IPS DF 6.9 (cell line): ENCODE measurements around the gene WHAMM.
A peak's percentile ranks its signal among the peaks of the same experiment; 100 is the strongest.
"Not testable (repeated sequence)": the region's sequence is repeated elsewhere in the genome, so short reads cannot be mapped to it uniquely, and the experiment has no call there.

ENCODE experiments used
- DNase-seq: peaks from one replicate; pipeline ENCODE4 v3.0.0-alpha.2; 2013; ENCODE audit warnings: low read depth, low spot score
- H3K27ac ChIP-seq: one replicate; pipeline ENCODE4 v1.5.1; 2013; ENCODE audit warnings: low read length, control low read depth
- H3K27me3 ChIP-seq: 2 replicates; pipeline ENCODE4 v1.6.1; 2013; ENCODE audit warnings: mild to moderate bottlenecking, low read length; ENCODE audit not compliant: control insufficient read depth, insufficient read depth
- H3K36me3 ChIP-seq: 2 replicates; pipeline ENCODE4 v1.6.1; 2013; ENCODE audit warnings: low read length; ENCODE audit not compliant: control insufficient read depth, insufficient read depth
- H3K4me1 ChIP-seq: 2 replicates; pipeline ENCODE4 v1.6.1; 2013; ENCODE audit warnings: low read length; ENCODE audit not compliant: control insufficient read depth, insufficient read depth
- H3K4me3 ChIP-seq: 2 replicates; pipeline ENCODE4 v1.5.1; 2013; ENCODE audit warnings: mild to moderate bottlenecking, low read length
- H3K9me3 ChIP-seq: 2 replicates; pipeline ENCODE4 v1.6.1; 2013; ENCODE audit warnings: low read length, inconsistent platforms; ENCODE audit not compliant: control insufficient read depth, insufficient read depth
- WGBS: extraction: QIAGEN DNeasy Blood & Tissue Kit; methylation state at CpG from one replicate; pipeline ENCODE4 v1.1.7; 2013; ENCODE audit warnings: mixed read lengths, missing lambda C conversion rate; ENCODE audit not compliant: insufficient read length, insufficient coverage; 5-methylcytosine and 5-hydroxymethylcytosine counted together

The WHAMM gene

GRCh38 chr15:82803793-82804574, 5.4 kb upstream of the WHAMM start:
- no peak overlapping the region for H3K4me3 ChIP-seq
- no CpG with 5 or more reads among the region's 2 CpGs for WGBS
- no peaks in the 10 kb centered on the region for H3K36me3 ChIP-seq
- no peaks in the 10 kb centered on the region for H3K4me1 ChIP-seq
- H3K27me3 ChIP-seq, result no peaks in the 10 kb centered on the region
- no peaks in the 10 kb centered on the region for H3K9me3 ChIP-seq
- no peak for DNase-seq
- no peak overlapping the region for H3K27ac ChIP-seq

GRCh38 chr15:82804575-82804949, 4.9 kb upstream of the WHAMM start:
- H3K9me3 ChIP-seq, result no peaks in the 10 kb centered on the region
- no peak overlapping the region for H3K27ac ChIP-seq
- H3K4me1 ChIP-seq, result no peaks in the 10 kb centered on the region
- no peaks in the 10 kb centered on the region for H3K36me3 ChIP-seq
- DNase-seq, result no peak
- no peaks in the 10 kb centered on the region for H3K27me3 ChIP-seq
- WGBS, result no CpG with 5 or more reads among the region's 1 CpG
- no peak overlapping the region for H3K4me3 ChIP-seq

DNA sequence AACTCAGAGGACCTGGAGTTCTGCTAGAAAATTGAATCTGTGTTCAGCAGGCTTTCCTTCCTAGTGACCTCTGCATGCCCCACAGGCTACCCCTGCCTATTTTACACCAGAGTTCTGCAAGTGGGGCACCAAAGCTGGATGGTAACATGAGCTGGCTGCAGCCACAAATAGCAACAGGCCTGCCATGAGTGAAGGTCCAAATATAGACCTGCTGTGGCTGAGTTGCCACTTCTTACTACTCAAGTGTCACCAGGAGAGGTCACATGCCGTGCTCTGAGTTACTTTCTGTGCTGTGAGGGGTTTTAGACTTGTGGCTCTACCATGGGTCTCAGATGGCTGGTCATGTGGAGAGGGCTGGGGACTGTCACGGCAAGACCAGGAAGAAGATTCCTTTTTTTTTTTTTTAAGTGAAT, 3.4 kb upstream of the WHAMM start, which contains the start of gene FSD2:
FSD2 (minus strand) TSS at position 76 of the 413 bp plus-strand sequence. CDS start 18,679 bp downstream, outside the sequence.
- Histone ChIP-seq H3K4me1 (no peaks in the 10 kb centered on the region), H3K4me3 (no peak within 1 kb of the TSS), H3K9me3 (no peaks in the 10 kb centered on the region), H3K36me3 (no peaks in the 10 kb centered on the region), H3K27ac (no peak within 1 kb of the TSS), H3K27me3 (no peaks in the 10 kb centered on the region)
- DNase-seq, result no peak
- no CpG with 5 or more reads among the region's 2 CpGs for WGBS

DNA sequence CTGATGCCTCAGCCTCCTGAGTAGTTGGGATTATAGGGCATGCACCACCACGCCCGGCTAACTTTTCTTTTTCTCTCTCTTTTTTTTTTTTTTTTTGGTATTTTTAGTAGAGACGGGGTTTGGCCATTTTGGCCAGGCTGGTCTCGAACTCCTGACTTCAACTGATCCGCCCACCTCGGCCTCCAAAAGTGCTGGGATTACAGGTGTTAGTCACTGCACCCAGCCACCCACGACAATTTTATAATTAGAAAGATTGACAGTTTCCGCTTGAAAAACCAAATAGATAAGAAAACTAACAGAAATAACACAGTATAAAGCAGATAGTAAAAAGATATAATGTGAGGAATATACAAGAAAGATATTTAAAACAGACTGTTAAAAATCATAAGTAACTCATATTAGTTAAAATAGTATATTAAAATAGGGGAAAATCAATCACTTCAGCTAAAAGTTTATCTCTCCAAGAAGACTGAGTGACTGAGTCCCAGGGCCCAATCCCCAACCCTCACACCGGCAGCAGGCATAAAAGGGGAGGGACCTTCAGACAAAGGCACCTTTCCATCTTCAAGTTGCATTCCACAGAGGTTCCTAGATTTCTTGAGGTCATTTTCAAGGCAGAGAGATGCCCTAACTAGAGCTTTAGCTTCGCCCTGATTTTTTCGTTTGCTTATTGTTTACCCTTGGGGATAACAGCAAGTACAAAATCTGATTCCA, 1.4 kb upstream of the WHAMM start:
- H3K36me3 ChIP-seq, result no peaks in the 10 kb centered on the region
- no CpG with 5 or more reads among the region's 11 CpGs for WGBS
- no peak overlapping the region for H3K4me3 ChIP-seq
- no peak for DNase-seq
- no peaks in the 10 kb centered on the region for H3K4me1 ChIP-seq
- no peak overlapping the region for H3K27ac ChIP-seq
- H3K27me3 ChIP-seq, result no peaks in the 10 kb centered on the region
- H3K9me3 ChIP-seq, result no peaks in the 10 kb centered on the region

DNA sequence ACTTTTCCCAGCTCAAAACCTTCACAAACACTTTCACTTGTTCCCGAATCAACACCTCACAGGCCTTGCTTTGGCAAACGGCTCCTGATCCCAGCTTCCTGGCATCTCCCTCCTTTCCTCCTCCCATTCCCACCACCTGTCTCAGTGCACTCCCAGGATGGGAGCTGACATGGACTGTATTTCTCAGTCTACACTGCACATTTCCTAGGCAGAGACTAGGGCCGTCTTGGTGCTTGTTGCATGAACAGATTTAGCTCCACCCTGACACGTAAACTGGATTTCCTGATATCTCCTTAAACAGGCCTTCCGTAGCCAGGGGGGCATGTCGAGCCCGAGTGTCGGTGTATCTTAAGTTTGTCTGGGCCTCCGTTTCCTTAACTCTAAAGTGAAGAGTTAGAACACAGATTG, 790 bp upstream of the WHAMM start:
- H3K9me3 ChIP-seq, result no peaks in the 10 kb centered on the region
- H3K36me3 ChIP-seq, result no peaks in the 10 kb centered on the region
- H3K27ac ChIP-seq, result no peak overlapping the region
- no CpG with 5 or more reads among the region's 9 CpGs for WGBS
- no peak for DNase-seq
- no peak overlapping the region for H3K4me3 ChIP-seq
- H3K4me1 ChIP-seq, result no peaks in the 10 kb centered on the region
- H3K27me3 ChIP-seq, result no peaks in the 10 kb centered on the region

- Histone ChIP-seq H3K4me3 (peak overlapping the region; percentile 70), H3K4me1 (no peaks in the 10 kb centered on the region), H3K36me3 (no peaks in the 10 kb centered on the region), H3K9me3 (no peaks in the 10 kb centered on the region), H3K27me3 (no peaks in the 10 kb centered on the region), H3K27ac (no peak overlapping the region)
- no peak for DNase-seq
- WGBS, result 100% methylated on average over 2 of the region's 81 CpGs
These were observed 847 bp downstream of the WHAMM start for GRCh38 chr15:82810061-82810889.

- no peak for DNase-seq
These were observed 1.5 kb downstream of the WHAMM start for GRCh38 chr15:82810890-82811426.

DNA sequence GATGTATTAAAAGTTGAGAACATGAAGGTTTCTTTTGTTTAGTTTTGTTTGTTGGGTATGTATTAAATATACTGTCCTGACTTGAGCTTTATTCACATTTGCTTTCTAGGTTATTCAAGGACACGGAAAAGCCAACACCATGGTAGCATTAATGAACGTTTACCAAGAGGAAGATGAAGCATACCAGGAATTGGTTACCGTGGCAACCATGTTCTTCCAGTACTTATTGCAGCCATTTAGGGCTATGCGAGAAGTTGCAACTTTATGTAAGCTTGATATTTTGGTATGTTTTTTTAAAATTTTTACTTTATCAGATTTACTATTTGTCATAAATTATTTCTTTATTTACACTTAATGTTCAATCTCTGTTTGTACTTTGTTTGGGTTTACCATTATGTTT, 3.6 kb downstream of the WHAMM start:
- H3K4me3 ChIP-seq, result no peak overlapping the region
- no peak overlapping the region for H3K27ac ChIP-seq
- no peak for DNase-seq
- no peaks in the 10 kb centered on the region for H3K27me3 ChIP-seq
- no peaks in the 10 kb centered on the region for H3K9me3 ChIP-seq
- WGBS, result no CpG with 5 or more reads among the region's 4 CpGs
- H3K36me3 ChIP-seq, result no peaks in the 10 kb centered on the region
- no peaks in the 10 kb centered on the region for H3K4me1 ChIP-seq

More at GRCh38 chr15:82810890-82811426, 1.5 kb downstream of the WHAMM start:
- peak overlapping the region; percentile 70; the same call in 1 of the 2 replicates for H3K4me3 ChIP-seq
- H3K36me3 ChIP-seq, result no peaks in the 10 kb centered on the region
- H3K27me3 ChIP-seq, result no peaks in the 10 kb centered on the region
- no peaks in the 10 kb centered on the region for H3K9me3 ChIP-seq
- no peaks in the 10 kb centered on the region for H3K4me1 ChIP-seq
- no CpG with 5 or more reads among the region's 6 CpGs for WGBS
- no peak overlapping the region for H3K27ac ChIP-seq

- peaks cover 2% of the 10 kb centered on the region; the same call in 1 of the 2 replicates for H3K36me3 ChIP-seq
- no peaks in the 10 kb centered on the region for H3K4me1 ChIP-seq
- H3K27me3 ChIP-seq, result no peaks in the 10 kb centered on the region
- DNase-seq, result no peak
- H3K4me3 ChIP-seq, result no peak overlapping the region
- no peaks in the 10 kb centered on the region for H3K9me3 ChIP-seq
- no peak overlapping the region for H3K27ac ChIP-seq
These were observed 10.7 kb downstream of the WHAMM start for GRCh38 chr15:82820128-82820527.

DNA sequence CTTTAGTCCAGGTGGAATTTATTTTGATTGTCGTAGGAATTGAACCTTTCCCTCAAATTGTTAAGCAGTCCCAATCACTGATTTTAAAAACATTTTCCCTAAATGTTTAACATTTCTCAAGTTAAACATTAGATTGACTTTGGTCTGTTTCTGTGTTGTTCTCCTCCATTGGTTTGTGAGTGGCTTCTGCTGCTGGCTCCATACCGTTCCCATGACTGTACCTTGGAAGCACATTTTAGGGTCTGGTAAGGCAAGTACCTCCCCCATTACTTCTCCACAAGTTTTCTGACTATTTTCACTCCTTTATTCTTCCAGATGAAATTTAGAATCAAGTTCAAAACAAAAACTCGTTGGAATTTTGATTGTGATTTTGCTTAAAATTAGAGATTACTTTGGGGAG, 12.0 kb downstream of the WHAMM start:
- H3K27ac ChIP-seq, H3K4me1 ChIP-seq, H3K9me3 ChIP-seq, H3K36me3 ChIP-seq, H3K27me3 ChIP-seq, H3K4me3 ChIP-seq, DNase-seq: not testable (repeated sequence)
- no CpG with 5 or more reads among the region's 3 CpGs for WGBS
